Activated CD8-positive, alpha-beta memory T cell treated with anti-CD3 and anti-CD28 coated beads for 48 hours (primary cell): ENCODE data around the gene TP53TG3B.
A peak's percentile ranks its signal among the peaks of the same experiment; 100 is the strongest.
"Not testable (repeated sequence)": the region's sequence is repeated elsewhere in the genome, so short reads cannot be mapped to it uniquely, and the experiment has no call there.

Source experiments
- DNase-seq, 3 experiments: peaks; one replicate each; pipeline ENCODE4 v3.0.0-alpha.2; 2020; ENCODE audit warnings: low read depth in 2 of 3, low spot score in 2 of 3

TP53TG3B gene, protein sequence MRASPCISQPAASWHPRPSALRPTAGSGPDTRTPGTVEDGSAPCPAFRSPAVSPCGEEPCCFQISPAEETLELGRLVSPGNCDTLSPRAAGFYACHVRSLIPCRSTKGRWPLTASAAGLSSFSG

DNA sequence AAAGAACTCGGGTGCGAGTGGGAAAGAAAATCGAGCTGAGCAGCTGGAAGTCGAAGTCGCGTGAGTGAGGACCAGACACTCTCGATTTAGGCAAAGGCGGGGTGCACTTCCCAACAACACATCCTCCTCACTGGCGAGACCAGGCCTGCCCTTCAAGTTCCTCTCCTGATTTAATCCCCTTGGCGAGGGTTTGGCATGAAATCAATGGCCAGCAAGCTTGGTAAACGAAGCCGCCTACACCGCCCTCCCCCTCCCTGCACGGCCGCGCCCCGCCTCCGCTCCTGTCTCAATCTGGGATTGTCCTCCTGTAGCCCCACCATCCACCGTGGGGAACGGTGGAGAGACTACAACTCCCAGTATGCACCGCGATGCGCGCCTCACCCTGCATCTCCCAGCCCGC is at the start of gene TP53TG3B:
TSS of gene TP53TG3B (plus strand) at position 301 of the 400 bp plus-strand sequence. CDS start at position 369, 68 bp downstream.
- DNase-seq, result not testable (repeated sequence)

DNA sequence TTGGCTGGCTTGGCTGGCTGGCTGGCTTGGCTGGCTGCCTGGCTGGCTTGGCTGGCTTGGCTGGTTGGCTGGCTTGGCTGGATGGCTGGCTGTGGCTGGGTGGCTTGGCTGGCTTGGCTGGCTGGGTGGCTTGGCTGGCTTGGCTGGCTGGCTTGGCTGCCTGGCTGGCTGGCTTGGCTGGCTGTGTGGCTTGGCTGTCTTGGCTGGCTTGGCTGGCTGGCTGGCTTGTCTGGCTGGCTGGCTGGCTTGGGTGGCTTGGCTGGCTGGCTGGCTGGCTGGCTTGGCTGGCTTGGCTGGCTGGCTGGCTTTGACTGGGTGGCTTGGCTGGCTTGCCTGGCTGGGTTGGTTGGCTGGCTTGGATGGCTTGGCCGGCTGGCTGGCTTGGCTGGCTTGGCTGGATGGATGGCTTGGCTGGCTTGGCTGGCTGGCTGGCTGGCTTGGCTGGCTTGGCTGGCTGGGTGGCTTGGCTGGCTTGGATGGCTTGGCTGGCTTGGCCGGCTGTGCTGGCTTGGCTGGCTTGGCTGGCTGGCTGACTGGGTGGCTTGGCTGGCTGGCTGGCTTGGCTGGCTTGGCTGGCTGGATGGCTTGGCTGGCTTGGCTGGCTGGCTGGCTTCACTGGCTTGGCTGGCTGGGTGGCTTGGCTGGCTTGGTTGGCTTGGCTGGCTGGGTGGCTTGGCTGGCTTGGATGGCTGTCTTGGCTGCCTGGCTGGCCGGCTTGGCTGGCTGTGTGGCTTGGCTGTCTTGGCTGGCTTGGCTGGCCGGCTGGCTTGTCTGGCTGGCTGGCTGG is 24.2 kb upstream of the TP53TG3B start:
- DNase-seq, result peak in 1 of 3 experiments; percentile 30

- DNase-seq, result peak in 1 of 3 experiments; percentile 7
These were observed 22.8 kb upstream of the TP53TG3B start for GRCh38 chr16:33337627-33338542.

DNA sequence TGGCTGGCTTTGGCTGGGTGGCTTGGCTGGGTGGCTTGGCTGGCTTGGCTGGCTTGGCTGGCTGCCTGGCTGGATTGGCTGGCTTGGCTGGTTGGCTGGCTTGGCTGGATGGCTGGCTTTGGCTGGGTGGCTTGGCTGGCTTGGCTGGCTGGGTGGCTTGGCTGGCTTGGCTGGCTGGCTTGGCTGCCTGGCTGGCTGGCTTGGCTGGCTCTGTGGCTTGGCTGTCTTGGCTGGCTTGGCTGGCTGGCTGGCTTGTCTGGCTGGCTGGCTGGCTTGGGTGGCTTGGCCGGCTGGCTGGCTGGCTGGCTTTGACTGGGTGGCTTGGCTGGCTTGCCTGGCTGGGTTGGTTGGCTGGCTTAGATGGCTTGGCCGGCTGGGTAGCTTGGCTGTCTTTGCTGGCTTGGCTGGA is 22.1 kb upstream of the TP53TG3B start:
- DNase-seq, result peak in 1 of 3 experiments; percentile 0

DNA sequence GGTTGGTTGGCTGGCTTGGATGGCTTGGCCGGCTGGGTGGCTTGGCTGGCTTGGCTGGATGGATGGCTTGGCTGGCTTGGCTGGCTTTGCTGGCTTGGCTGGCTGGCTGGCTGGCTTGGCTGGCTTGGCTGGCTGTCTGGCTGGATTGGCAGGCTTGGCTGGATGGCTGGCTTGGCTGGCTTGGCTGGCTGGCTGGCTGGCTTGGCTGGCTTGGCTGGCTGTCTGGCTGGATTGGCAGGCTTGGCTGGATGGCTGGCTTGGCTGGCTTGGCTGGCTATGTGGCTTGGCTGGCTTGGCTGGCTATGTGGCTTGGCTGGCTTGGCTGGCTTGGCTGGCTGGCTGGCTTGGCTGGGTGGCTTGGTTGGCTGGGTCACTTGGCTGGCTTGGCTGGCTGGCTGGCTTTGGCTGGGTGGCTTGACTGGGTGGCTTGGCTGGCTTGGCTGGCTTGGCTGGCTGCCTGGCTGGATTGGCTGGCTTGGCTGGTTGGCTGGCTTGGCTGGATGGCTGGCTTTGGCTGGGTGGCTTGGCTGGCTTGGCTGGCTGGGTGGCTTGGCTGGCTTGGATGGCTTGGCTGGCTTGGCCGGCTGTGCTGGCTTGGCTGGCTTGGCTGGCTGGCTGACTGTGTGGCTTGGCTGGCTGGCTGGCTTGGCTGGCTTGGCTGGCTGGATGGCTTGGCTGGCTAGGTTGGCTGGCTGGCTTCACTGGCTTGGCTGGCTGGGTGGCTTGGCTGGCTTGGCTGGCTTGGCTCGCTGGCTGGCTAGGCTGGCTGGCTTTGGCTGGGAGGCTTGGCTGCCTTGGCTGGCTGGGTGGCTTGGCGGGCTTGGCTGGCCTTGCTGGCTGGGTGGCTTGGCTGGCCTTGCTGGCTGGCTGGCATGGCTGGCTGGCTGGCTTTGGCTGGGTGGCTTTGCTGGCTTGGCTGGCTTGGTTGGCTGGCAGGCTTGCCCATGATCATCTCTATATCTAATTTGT is 21.3 kb upstream of the TP53TG3B start:
- peak in 2 of 3 experiments; percentile 22 to 30 for DNase-seq
